GM18951 (cell line): ENCODE measurements around the gene ALOX12.

Experiments used
- POLR2A ChIP-seq: IDR thresholded peaks from 4 replicates; pipeline ENCODE4 v1.6.1; 2011; ENCODE audit warnings: mild to moderate bottlenecking; ENCODE audit not compliant: insufficient read length, insufficient read depth; ENCODE audit errors: extremely low read depth
- in situ Hi-C: fragments of 300-500 bp; cut with MboI; formaldehyde crosslinking; loops from one replicate; pipeline ENCODE4 v1.12.0; 2022; ENCODE audit warnings: low sequenced_read_pairs, mixed read lengths, inconsistent platforms; ENCODE audit not compliant: unreplicated experiment

ALOX12 gene

DNA sequence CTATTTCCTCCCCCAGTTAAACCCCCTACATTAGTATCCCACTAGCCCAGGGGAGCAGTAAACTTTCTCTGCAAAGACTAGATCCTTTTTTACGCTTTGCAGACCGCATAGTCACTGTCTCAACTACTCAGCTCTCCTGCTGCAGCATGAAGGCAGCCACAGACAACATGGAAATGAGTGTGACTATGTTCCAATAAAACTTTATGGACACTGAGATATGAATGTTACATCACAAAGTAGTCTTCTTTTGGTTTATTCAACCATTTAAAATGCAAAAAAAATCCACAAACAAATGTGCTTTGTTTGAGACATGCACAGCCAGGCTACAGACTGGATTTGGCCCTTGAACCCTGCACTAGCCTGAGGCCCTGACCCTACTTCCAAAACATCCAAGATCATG lies 14.7 kb downstream of the ALOX12 start:
- in situ Hi-C loops, result no loop called here
- no peak for TF ChIP-seq POLR2A

DNA sequence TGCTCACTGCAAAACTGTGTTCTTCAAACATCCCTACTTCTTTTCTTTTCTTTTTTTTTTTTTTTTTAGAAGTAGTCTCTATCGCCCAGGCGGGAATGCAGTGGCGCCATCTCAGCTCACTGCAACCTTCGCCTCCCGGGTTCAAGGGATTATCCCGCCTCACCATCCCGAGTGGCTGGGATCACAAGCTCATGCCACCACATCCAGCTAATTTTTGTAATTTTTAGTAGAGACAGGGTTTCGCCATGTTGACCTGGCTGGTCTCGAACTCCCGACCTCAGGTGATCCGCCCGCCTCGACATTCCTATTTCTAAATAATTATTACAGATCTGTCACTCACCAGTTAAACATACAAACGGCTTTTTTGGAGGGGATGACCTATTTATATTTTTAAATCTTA lies 15.6 kb downstream of the ALOX12 start:
- in situ Hi-C loops, result no loop called here
- TF ChIP-seq POLR2A, result no peak

- in situ Hi-C loops, result no loop called here
- TF ChIP-seq POLR2A, result no peak
Observed at GRCh38 chr17:7011942-7012254, 16.0 kb downstream of the ALOX12 start.

- in situ Hi-C loops, result no loop called here
- TF ChIP-seq POLR2A, result peak; percentile 83
Observed at GRCh38 chr17:7014261-7014994, 18.6 kb downstream of the ALOX12 start.

- in situ Hi-C loops, result no loop called here
- peak; percentile 77 for TF ChIP-seq POLR2A
Observed at GRCh38 chr17:7014995-7015958, 19.4 kb downstream of the ALOX12 start.

GRCh38 chr17:7016418-7016817 lies 20.6 kb downstream of the ALOX12 start:
- TF ChIP-seq POLR2A, result no peak
- in situ Hi-C loops, result no loop called here

DNA sequence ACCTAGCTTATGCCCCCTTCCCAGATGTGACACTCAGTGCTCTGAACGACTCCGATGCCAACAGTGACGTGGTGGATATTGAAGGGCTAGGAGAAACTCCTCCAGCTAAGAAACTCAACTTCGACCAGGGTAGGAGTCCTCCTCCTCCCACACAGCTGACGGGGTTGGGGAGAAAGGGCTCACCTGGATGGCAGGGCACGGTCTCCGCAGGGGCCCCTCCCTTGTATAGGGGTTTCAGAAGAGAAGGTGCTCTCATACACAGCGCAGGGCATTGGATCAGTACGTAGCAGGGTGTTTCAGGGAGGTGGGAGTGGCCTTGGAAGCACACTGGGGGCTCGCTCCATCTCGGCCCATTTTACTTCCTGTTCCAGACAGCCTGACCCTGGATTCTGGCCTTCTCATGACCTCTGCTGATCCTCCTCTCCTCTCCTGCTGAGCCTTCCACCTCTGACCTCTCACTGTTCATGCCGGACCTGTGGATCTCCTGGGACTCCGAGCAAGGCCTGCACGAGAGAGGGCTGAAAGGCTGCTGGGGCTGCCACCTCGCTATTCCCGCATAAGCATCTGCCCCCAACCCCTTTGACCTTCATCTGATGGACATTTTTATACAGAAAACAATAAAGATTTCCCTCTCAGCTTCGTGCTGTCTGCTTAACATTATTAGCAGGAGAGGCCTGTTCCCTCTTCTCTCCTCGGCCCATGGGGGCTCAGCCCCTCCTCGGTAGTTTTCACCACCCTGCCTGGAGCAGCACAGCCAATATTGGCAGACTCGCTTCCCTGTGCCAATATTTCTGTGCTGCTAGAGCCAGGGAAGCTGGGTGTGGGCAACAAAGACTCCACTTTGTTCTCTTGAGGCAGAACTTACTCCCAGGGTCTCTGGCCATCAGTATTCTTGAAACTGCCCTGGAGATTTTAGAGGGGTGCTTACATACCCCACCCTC lies 21.3 kb downstream of the ALOX12 start:
- no peak for TF ChIP-seq POLR2A
- in situ Hi-C loops, result no loop called here

DNA sequence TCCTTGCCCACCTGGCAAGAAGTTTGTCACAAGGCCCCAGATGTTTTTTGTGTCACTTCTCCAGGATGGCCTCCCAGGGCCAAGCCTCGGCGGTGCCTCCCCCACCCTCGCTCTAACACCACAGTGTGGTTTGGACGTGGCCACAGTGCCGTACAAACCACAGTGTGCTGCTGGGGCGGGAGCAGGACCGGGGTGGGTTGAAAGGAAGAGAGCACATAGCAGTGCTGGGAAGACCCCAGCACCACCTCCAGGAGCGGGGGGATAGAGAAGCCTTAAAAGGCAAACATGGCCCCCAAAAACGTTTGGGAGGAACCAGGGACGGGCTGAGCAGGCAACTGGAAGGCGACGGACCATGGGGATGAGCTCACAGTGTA lies 22.0 kb downstream of the ALOX12 start:
- in situ Hi-C loops, result no loop called here
- no peak for TF ChIP-seq POLR2A

DNA sequence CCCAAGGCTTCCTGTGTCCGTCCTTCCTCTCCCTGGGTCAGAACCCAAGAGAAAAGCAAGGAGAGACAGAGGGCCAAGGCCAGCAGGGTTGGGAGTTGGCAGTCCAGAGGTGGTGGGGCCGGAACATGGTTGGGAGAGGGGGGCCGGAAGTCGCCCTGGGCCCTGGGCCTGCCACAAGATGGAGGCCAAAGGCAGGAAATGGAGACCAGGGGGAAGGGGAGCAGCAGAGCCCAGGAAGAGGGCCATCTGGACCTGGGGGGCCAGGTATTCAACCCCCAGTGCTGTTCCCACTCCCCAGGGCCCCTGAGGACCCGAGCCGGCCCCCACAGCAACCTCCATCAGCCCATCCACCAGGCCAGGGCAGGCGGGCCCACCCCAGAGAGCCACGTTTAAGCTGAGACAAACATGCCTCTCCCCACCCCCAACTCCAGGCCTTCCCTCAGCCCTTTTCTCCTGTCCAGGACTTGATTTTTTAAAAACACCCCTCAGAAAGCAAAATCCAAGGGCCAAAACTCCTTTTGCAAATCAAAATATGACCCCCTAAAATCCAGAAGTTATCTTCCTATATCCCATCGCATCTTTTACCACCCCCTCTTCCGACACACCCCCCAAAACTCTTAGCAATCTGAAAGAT lies 22.6 kb downstream of the ALOX12 start:
- TF ChIP-seq POLR2A, result no peak
- in situ Hi-C loops, result no loop called here

DNA sequence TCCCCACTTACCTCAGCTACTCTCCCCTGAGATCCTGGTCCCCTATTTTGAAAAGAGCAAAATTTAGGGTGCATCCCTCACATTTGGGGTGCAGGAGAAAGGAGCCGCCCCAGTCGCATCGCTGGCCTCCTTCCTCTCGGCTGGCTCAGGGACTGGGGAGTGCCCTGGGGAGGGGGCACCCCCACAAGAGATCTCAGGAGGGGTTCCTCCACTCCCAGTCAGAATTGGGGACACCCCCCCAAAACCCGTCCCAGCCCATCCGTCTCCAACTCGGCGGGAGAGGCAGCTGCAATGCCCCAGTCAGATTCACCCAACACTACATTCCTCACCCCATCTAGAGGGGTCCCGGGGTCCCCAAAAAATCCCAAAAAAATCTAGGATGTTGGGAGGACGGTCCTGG lies 23.5 kb downstream of the ALOX12 start:
- in situ Hi-C loops, result no loop called here
- TF ChIP-seq POLR2A, result no peak

DNA sequence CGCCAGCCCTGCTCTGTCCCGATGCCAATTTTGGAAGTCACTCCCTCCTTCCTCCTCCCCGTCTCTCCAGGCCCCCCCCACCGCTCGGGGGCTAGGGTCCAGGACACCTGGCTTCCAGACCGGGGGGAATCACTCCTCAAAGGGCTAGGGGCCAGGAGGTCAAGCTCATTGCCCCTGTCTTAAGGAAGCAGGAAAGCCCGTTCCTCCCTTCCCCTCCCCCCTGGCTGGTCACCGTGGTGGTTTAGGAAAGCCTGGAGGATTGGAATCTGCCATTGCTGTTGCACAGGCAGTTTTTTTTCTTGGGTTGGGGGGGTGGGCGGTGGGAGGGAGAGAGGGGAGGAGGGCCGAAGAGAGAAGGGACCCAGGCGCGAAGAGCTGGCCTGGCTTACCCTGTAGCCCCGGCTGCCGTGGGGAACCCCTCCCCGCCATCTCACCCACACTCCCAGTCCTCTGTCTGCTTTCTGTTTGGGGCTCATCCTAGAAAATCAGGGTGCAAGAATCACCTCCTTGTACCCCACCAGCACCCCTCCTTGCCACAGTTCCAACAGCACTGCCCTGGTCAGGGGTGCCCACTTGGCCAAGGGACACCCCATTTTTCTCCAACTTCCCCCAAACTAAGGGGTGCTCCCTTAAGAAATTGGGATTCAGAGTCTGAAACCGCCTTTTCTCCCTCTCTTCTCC lies 24.1 kb downstream of the ALOX12 start:
- no peak for TF ChIP-seq POLR2A
- in situ Hi-C loops, result no loop called here
